Mucosa of rectum (tissue), 2 donors: Measurements from ENCODE around the gene PLA2G15.
A peak's percentile ranks its signal among the peaks of the same experiment; 100 is the strongest.

Source experiments
- H3K27ac ChIP-seq, 2 donors: one replicate each; pipeline ENCODE4 v1.7.0; 2013; ENCODE audit warnings: inconsistent platforms in 2 of 2, low read depth in 2 of 2, low read length in 2 of 2
- H3K27me3 ChIP-seq, 2 donors: one replicate each; pipeline ENCODE4 v1.7.0; 2013; ENCODE audit warnings: low read length in 2 of 2; ENCODE audit not compliant: control insufficient read depth in 2 of 2, insufficient read depth in 2 of 2
- H3K36me3 ChIP-seq, 2 donors: one replicate each; pipeline ENCODE4 v1.7.0; 2013; ENCODE audit warnings: low read length in 2 of 2; ENCODE audit not compliant: control insufficient read depth in 2 of 2, insufficient read depth in 2 of 2
- H3K4me1 ChIP-seq, 2 donors: one replicate each; pipeline ENCODE4 v1.7.0; 2013; ENCODE audit warnings: low read length in 2 of 2, mild to moderate bottlenecking in 1 of 2; ENCODE audit not compliant: control insufficient read depth in 2 of 2, insufficient read depth in 2 of 2
- H3K4me3 ChIP-seq, 2 donors: one replicate each; pipeline ENCODE4 v1.7.0; 2013; ENCODE audit warnings: low read length in 2 of 2
- H3K9ac ChIP-seq, 2 donors: one replicate each; pipeline ENCODE4 v1.7.0; 2013; ENCODE audit warnings: low read length in 2 of 2, low read depth in 1 of 2, mild to moderate bottlenecking in 1 of 2
- H3K9me3 ChIP-seq, 2 donors: one replicate each; pipeline ENCODE4 v1.7.0; 2013; ENCODE audit warnings: low read length in 2 of 2; ENCODE audit not compliant: control insufficient read depth in 2 of 2
- donor health status: healthy.
- donor health status: Normal muscosa, but diverticular disease.

PLA2G15 gene

GRCh38 chr16:68244903-68245853, at the start of gene PLA2G15:
Gene PLA2G15, plus strand, starts transcription at chr16:68245373. Its CDS starts 54 bp downstream, at chr16:68245427.
- H3K9me3 ChIP-seq = no peaks in the 10 kb centered on the region
- H3K27ac ChIP-seq = peak within 1 kb of the TSS; percentile 49 to 65
- peaks cover 23 to 26% of the 10 kb centered on the region in 2 donors for H3K4me1 ChIP-seq
- H3K36me3 ChIP-seq = no peaks in the 10 kb centered on the region
- no peaks in the 10 kb centered on the region for H3K27me3 ChIP-seq
- H3K9ac ChIP-seq = peak within 1 kb of the TSS; percentile 89 to 90
- H3K4me3 ChIP-seq = peak within 1 kb of the TSS; percentile 91 to 98

- Histone ChIP-seq H3K9me3 (no peaks in the 10 kb centered on the region), H3K27me3 (no peaks in the 10 kb centered on the region), H3K4me3 (no peak overlapping the region), H3K36me3 (peaks cover 6 to 11% of the 10 kb centered on the region in 2 donors), H3K4me1 (no peaks in the 10 kb centered on the region), H3K9ac (no peak overlapping the region), H3K27ac (no peak overlapping the region)
Observed at GRCh38 chr16:68197250-68197649, 47.9 kb upstream of the PLA2G15 start.

- no peaks in the 10 kb centered on the region for H3K27me3 ChIP-seq
- no peak overlapping the region for H3K9ac ChIP-seq
- H3K4me3 ChIP-seq = no peak overlapping the region
- no peak overlapping the region for H3K27ac ChIP-seq
- H3K36me3 ChIP-seq = peaks cover 0 to 2% of the 10 kb centered on the region in 2 donors
- H3K4me1 ChIP-seq = no peaks in the 10 kb centered on the region
- H3K9me3 ChIP-seq = no peaks in the 10 kb centered on the region
Observed at GRCh38 chr16:68200088-68200783, 44.9 kb upstream of the PLA2G15 start.

- H3K27me3 ChIP-seq = no peaks in the 10 kb centered on the region
- H3K4me3 ChIP-seq = no peak overlapping the region
- H3K27ac ChIP-seq = no peak overlapping the region
- no peaks in the 10 kb centered on the region for H3K4me1 ChIP-seq
- H3K9ac ChIP-seq = no peak overlapping the region
- no peaks in the 10 kb centered on the region for H3K9me3 ChIP-seq
- peaks cover 0 to 2% of the 10 kb centered on the region in 2 donors for H3K36me3 ChIP-seq
Observed at GRCh38 chr16:68202091-68202519, 43.1 kb upstream of the PLA2G15 start.

GRCh38 chr16:68206245-68206644, 38.9 kb upstream of the PLA2G15 start:
- Histone ChIP-seq H3K27ac (no peak overlapping the region), H3K36me3 (peaks cover 0 to 2% of the 10 kb centered on the region in 2 donors), H3K9me3 (no peaks in the 10 kb centered on the region), H3K27me3 (no peaks in the 10 kb centered on the region), H3K4me1 (no peaks in the 10 kb centered on the region), H3K4me3 (no peak overlapping the region), H3K9ac (no peak overlapping the region)

- Histone ChIP-seq H3K9ac (no peak overlapping the region), H3K4me3 (no peak overlapping the region), H3K27me3 (no peaks in the 10 kb centered on the region), H3K9me3 (no peaks in the 10 kb centered on the region), H3K27ac (no peak overlapping the region), H3K4me1 (no peaks in the 10 kb centered on the region), H3K36me3 (peaks cover 0 to 3% of the 10 kb centered on the region in 2 donors)
Observed at GRCh38 chr16:68214726-68215125, 30.4 kb upstream of the PLA2G15 start.

GRCh38 chr16:68215302-68215701, 29.9 kb upstream of the PLA2G15 start:
- Histone ChIP-seq H3K36me3 (peaks cover 0 to 3% of the 10 kb centered on the region in 2 donors), H3K9ac (no peak overlapping the region)

GRCh38 chr16:68216240-68216639, 28.9 kb upstream of the PLA2G15 start:
- Histone ChIP-seq H3K27ac (no peak overlapping the region), H3K4me3 (no peak overlapping the region), H3K36me3 (peaks cover 0 to 7% of the 10 kb centered on the region in 2 donors), H3K9ac (no peak overlapping the region), H3K27me3 (no peaks in the 10 kb centered on the region), H3K9me3 (no peaks in the 10 kb centered on the region), H3K4me1 (no peaks in the 10 kb centered on the region)

More at GRCh38 chr16:68215302-68215701, 29.9 kb upstream of the PLA2G15 start:
- Histone ChIP-seq H3K4me1 (no peaks in the 10 kb centered on the region), H3K9me3 (no peaks in the 10 kb centered on the region), H3K27me3 (no peaks in the 10 kb centered on the region), H3K27ac (no peak overlapping the region), H3K4me3 (no peak overlapping the region)

GRCh38 chr16:68217506-68217905, 27.7 kb upstream of the PLA2G15 start:
- no peak overlapping the region for H3K9ac ChIP-seq
- peaks cover 0 to 10% of the 10 kb centered on the region in 2 donors for H3K36me3 ChIP-seq
- H3K4me1 ChIP-seq = no peaks in the 10 kb centered on the region
- no peaks in the 10 kb centered on the region for H3K9me3 ChIP-seq
- H3K27ac ChIP-seq = no peak overlapping the region
- no peak overlapping the region for H3K4me3 ChIP-seq
- no peaks in the 10 kb centered on the region for H3K27me3 ChIP-seq
